GM12878 (cell line): Measurements from ENCODE around the gene SMARCA4. TPM values are rescaled to one million over a fixed set of nuclear protein-coding genes. Genes with fewer than 3 reads are reported as not detected.

Experiments
- ATAC-seq: fragments of 200-7000 bp; cut with Tn5 transposase; 3 replicates; pipeline ENCODE4 v1.9.1; 2020; ENCODE audit warnings: mild to moderate bottlenecking, moderate library complexity
- BruUV-seq: library from RNA; stranded (reverse); fragments of 400-500 nt; replicated peaks from 2 replicates; lab custom pipeline; 2021; lab: Mats Ljungman, UMichigan
- CTCF ChIA-PET: fragments of 300-600 bp; sonication (Branson Sonifier 250); formaldehyde crosslinking; extraction: SDS; loops from one replicate; lab custom pipeline; 2021; ENCODE audit warnings: inconsistent platforms; lab: Yijun Ruan, JAX
- POLR2A ChIA-PET: fragments of 350-600 bp; formaldehyde crosslinking; extraction: SDS; loops from one replicate; lab custom pipeline; 2021; ENCODE audit warnings: inconsistent platforms; lab: Charles Lee
- RAD21 ChIA-PET: fragments of 300-600 bp; sonication (Branson Sonifier 250); formaldehyde crosslinking; loops from one replicate; lab custom pipeline; 2023; ENCODE audit warnings: antibody characterized with exemption; ENCODE audit not compliant: unreplicated experiment; lab: Charles Lee
- SMC1A ChIA-PET: fragments of 300-600 bp; sonication (Branson Sonifier 250); formaldehyde crosslinking; loops from one replicate; lab custom pipeline; 2023; ENCODE audit not compliant: unreplicated experiment, uncharacterized antibody; lab: Charles Lee
- DNase-seq: peaks from one replicate; pipeline ENCODE4 v3.0.0-alpha.2; 2011; ENCODE audit warnings: low read depth, low spot score
- FAIRE-seq: peaks from 3 replicates; lab custom pipeline; 2011; peaks lifted over from hg19 to GRCh38; lab: Jason Lieb, UNC
- H2AFZ ChIP-seq: 2 replicates; pipeline ENCODE4 v1.6.0; 2011; ENCODE audit warnings: low read depth, low read length, control low read depth; ENCODE audit not compliant: control insufficient read depth
- H3K27ac ChIP-seq: 2 replicates; pipeline ENCODE4 v1.5.1; 2011; ENCODE audit warnings: control low read depth; ENCODE audit not compliant: control insufficient read depth, insufficient read depth
- H3K27me3 ChIP-seq, 2 experiments: replicated peaks in 1 of 2; 2 replicates each; pipeline versions ENCODE4 v1.6.0 to v1.6.1; 2011; ENCODE audit warnings: low read length in 1 of 2; ENCODE audit not compliant: control insufficient read depth in 2 of 2, insufficient read depth in 2 of 2
- H3K36me3 ChIP-seq, 2 experiments: 2 replicates each; pipeline ENCODE4 v1.5.1; 2011; ENCODE audit warnings: low read length in 1 of 2; ENCODE audit not compliant: control insufficient read depth in 2 of 2, insufficient read depth in 2 of 2
- H3K4me1 ChIP-seq: 2 replicates; pipeline ENCODE4 v1.6.1; 2011; ENCODE audit warnings: mild to moderate bottlenecking, low read length, moderate library complexity, mixed read lengths; ENCODE audit not compliant: control insufficient read depth, insufficient read depth
- H3K4me2 ChIP-seq: 2 replicates; pipeline ENCODE4 v1.6.0; 2011; ENCODE audit warnings: control low read depth; ENCODE audit not compliant: control insufficient read depth, insufficient read depth
- H3K4me3 ChIP-seq: fragments of 200-600 bp; sonication (generic); 2 replicates; pipeline ENCODE4 v1.5.1; 2016
- H3K79me2 ChIP-seq: 2 replicates; pipeline ENCODE4 v1.6.0; 2011; ENCODE audit warnings: low read length; ENCODE audit not compliant: control insufficient read depth, insufficient read depth
- H3K9ac ChIP-seq: 2 replicates; pipeline ENCODE4 v1.8.0; 2011; ENCODE audit warnings: low read length, control low read depth, mixed read lengths; ENCODE audit not compliant: control insufficient read depth, insufficient read depth
- H3K9me3 ChIP-seq: replicated peaks from 3 replicates; pipeline ENCODE4 v1.5.1; 2011; ENCODE audit warnings: mild to moderate bottlenecking, low read length; ENCODE audit not compliant: control insufficient read depth, insufficient read depth
- H4K20me1 ChIP-seq: 2 replicates; pipeline ENCODE4 v1.6.0; 2011; ENCODE audit not compliant: control insufficient read depth, insufficient read depth
- ASH2L ChIP-seq: fragments of 300-600, 200-600 bp; sonication (generic); IDR thresholded peaks from 2 replicates; pipeline ENCODE4 v1.6.1; 2017; ENCODE audit warnings: low read depth, mild to moderate bottlenecking, borderline replicate concordance
- CTCF ChIP-seq, 3 experiments: IDR thresholded peaks in 2 of 3; conservative IDR thresholded peaks in 1 of 3; 2 replicates each; pipeline ENCODE4 v1.5.1; 2011; ENCODE audit warnings: low read depth in 3 of 3, low read length in 3 of 3, mild to moderate bottlenecking in 3 of 3, control low read depth in 2 of 3, moderate library complexity in 2 of 3, inconsistent platforms in 1 of 3, mixed read lengths in 1 of 3; ENCODE audit not compliant: control insufficient read depth in 2 of 3, insufficient read depth in 1 of 3; ENCODE audit errors: extremely low read depth in 1 of 3
- E4F1 ChIP-seq: fragments of 450-650 bp; IDR thresholded peaks from 2 replicates; pipeline ENCODE4 v1.6.1; 2018; ENCODE audit warnings: borderline replicate concordance, mild to moderate bottlenecking; ENCODE audit not compliant: partially characterized antibody
- EP300 ChIP-seq, 2 experiments: fragments of 150-350 bp in 1 of 2; IDR thresholded peaks; 2 replicates each; pipeline ENCODE4 v1.6.1; 2011 to 2012; ENCODE audit warnings: low read depth in 2 of 2, low read length in 2 of 2, borderline replicate concordance in 1 of 2, improper control_type of control experiment in 1 of 2, inconsistent platforms in 1 of 2; ENCODE audit not compliant: control insufficient read depth in 1 of 2
- IRF5 ChIP-seq: fragments of 450-650 bp; IDR thresholded peaks from 2 replicates; pipeline ENCODE4 v1.6.1; 2017; ENCODE audit warnings: borderline replicate concordance
- NKRF ChIP-seq: fragments of 450-650 bp; conservative IDR thresholded peaks from 2 replicates; pipeline ENCODE4 v1.6.1; 2017; ENCODE audit warnings: mild to moderate bottlenecking, moderate library complexity
- RBBP5 ChIP-seq: fragments of 200-600 bp; sonication (generic); conservative IDR thresholded peaks from 2 replicates; pipeline ENCODE4 v1.6.1; 2016
- RCOR1 ChIP-seq: conservative IDR thresholded peaks from 2 replicates; pipeline ENCODE4 v1.6.1; 2012; ENCODE audit warnings: low read depth, low read length, improper control_type of control experiment
- SIN3A ChIP-seq: IDR thresholded peaks from 2 replicates; pipeline ENCODE4 v1.6.1; 2012; ENCODE audit warnings: low read depth, low read length, improper control_type of control experiment
- SREBF2 ChIP-seq: IDR thresholded peaks from 2 replicates; pipeline ENCODE4 v1.6.1; 2012; ENCODE audit warnings: mild to moderate bottlenecking, low read length
- TCF7 ChIP-seq: IDR thresholded peaks from 2 replicates; pipeline ENCODE4 v1.6.1; 2014; ENCODE audit warnings: antibody characterized with exemption, borderline replicate concordance
- USF2 ChIP-seq: IDR thresholded peaks from 2 replicates; pipeline ENCODE4 v1.6.1; 2011; ENCODE audit warnings: low read depth, low read length, improper control_type of control experiment, borderline replicate concordance
- WGBS: methylation state at CpG from one replicate; pipeline ENCODE4 v1.1.6; 2016; ENCODE audit warnings: low lambda C conversion rate; ENCODE audit not compliant: insufficient replicate concordance, insufficient coverage; ENCODE audit errors: missing lambda C conversion rate; 5-methylcytosine and 5-hydroxymethylcytosine counted together
- in situ Hi-C: fragments of 300-500 bp; cut with MboI; formaldehyde crosslinking; loops from 9 replicates; pipeline ENCODE4 v1.14.3; 2018; ENCODE audit warnings: mixed read lengths
- intact Hi-C: fragments of 100-400 bp; cut with micrococcal nuclease; formaldehyde crosslinking; loops from one replicate; pipeline ENCODE4 v1.14.2; 2022; ENCODE audit not compliant: unreplicated experiment
- polyA plus RNA-seq, 11 experiments: library from polyadenylated mRNA; depleted of rRNA in 4 of 11; unstranded in 6 of 11; stranded (reverse) in 5 of 11; fragments of >200 nt; fragmentation: Nextera tagmentation in 4 of 11; fragmentation: Illumina TruSeq in 1 of 11; extraction: Ambion mirVana in 4 of 11; extraction: Trizol in 1 of 11; gene quantifications; 1 replicate in 1 of 11; 2 replicates in 10 of 11; pipeline versions ENCODE4 v1.2.1 to v1.2.3, GENCODE V29; 2011 to 2016; ENCODE audit warnings: inconsistent platforms in 2 of 11, missing spikeins in 2 of 11, low read depth in 1 of 11
- total RNA-seq, 4 experiments: library from RNA; depleted of rRNA in 3 of 4; stranded (reverse); fragments of >200 nt in 3 of 4; fragmentation: Illumina TruSeq in 1 of 4; extraction: Trizol in 1 of 4; gene quantifications; 2 replicates each; pipeline versions ENCODE4 v1.2.1 to v1.2.3, GENCODE V29; 2013 to 2021

The SMARCA4 gene
- total and polyA plus RNA-seq, 10 of the 15 experiments (the other 5 are each of a cell fraction or from before 2014, with no cell fraction given) = 22.4 to 175 (median 57.4) TPM

GRCh38 chr19:11073568-11073967, 112.7 kb downstream of the SMARCA4 start:
- no peak for DNase-seq
- TF ChIP-seq CTCF (IDR thresholded peaks at IDR 0.05 in 2 of 3, conservative IDR thresholded peaks at IDR 0.05 in 1 of 3; ENCODE audit: control insufficient read depth in 2 of 3, extremely low read depth in 1 of 3, insufficient read depth in 1 of 3, low read depth in 3 of 3, low read length in 3 of 3) = no peak
- no peak for TF ChIP-seq IRF5
- TF ChIP-seq SIN3A = no peak
- TF ChIP-seq NKRF = no peak
- TF ChIP-seq ASH2L = no peak
- TF ChIP-seq SREBF2 = no peak
- TF ChIP-seq E4F1 = no peak
- no peak for TF ChIP-seq USF2
- TF ChIP-seq EP300 (IDR thresholded peaks at IDR 0.05; ENCODE audit: borderline replicate concordance in 1 of 2, control insufficient read depth in 1 of 2, low read depth in 2 of 2, low read length in 2 of 2) = no peak
- TF ChIP-seq TCF7 = no peak
- no peak for TF ChIP-seq RCOR1
- TF ChIP-seq RBBP5 = no peak
- TF ChIP-seq, all 136 proteins: peak for 0
- Histone ChIP-seq H3K79me2 (no peaks in the 10 kb centered on the region), H3K9me3 (no peaks in the 10 kb centered on the region), H3K4me2 (no peak overlapping the region), H3K9ac (no peak overlapping the region), H3K4me3 (no peak overlapping the region), H3K27ac (no peak overlapping the region), H2AFZ (no peak overlapping the region), H4K20me1 (no peaks in the 10 kb centered on the region), H3K4me1 (no peaks in the 10 kb centered on the region), H3K36me3 (no peaks in the 10 kb centered on the region), H3K27me3 (no peaks in the 10 kb centered on the region)
- no peak for ATAC-seq
- ChIA-PET CTCF (no interaction called here), POLR2A (no interaction called here), RAD21 (interaction anchor here (0.7 kb wide), 1 partner anchor 15 kb away, joined by 3 read pairs; no protein-coding TSS in a partner anchor), SMC1A (no interaction called here)
- FAIRE-seq = no peak
- intact Hi-C loops (no loop called here), in situ Hi-C loops (no loop called here)
- BruUV-seq = no TSS peak
- WGBS = 98% methylated on average over 9 of the region's 9 CpGs
